GM12872 (cell line): ENCODE measurements around the gene ARMC2.

Source experiments
- TF ChIP-seq, protein P1 (sequence below): IDR thresholded peaks from 3 replicates; pipeline ENCODE4 v1.5.1; 2011; ENCODE audit warnings: low read depth, mild to moderate bottlenecking, low read length, moderate library complexity; ENCODE audit not compliant: insufficient read depth

Gene ARMC2

DNA sequence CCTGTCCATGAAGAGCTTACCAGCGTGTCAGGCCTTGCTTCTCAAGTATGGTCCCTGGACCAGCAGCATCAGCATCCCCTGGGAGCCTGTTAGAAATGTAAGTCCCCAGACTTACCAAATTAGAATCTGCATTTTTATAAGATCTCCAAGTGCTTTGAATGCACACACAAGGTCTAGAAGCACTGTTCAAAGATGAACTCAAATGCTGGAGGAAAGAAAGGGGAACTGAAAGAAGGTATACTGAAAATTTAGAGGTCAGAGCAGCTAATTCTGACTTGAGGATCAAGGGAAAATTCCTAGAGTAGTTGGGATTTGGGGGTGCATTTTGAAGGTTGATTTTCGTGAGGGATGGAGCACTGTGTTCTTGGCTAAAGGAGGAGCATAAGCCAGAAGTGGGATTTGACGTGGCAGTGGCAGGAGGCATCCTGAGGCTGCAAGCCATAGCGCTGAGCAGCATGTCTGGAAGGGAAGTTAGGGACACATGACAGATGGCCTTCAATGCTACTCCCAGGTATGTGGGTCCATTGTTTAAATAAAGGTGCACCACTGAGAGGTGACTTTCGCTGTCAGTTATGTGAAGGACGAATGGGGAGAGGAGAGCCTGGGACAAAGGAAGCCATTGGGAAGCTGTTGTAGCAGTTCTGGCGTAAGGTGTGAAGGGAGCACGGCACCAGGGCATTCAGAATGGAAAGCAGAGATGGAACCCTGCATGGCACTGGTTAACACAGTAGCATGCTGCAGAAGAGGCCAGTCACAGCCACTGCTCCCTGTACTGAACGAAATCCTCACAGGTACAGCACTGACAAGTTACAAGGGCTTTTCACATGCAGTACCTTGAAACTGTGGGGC lies 36.2 kb downstream of the ARMC2 start:
- TF ChIP-seq, protein P1, sequence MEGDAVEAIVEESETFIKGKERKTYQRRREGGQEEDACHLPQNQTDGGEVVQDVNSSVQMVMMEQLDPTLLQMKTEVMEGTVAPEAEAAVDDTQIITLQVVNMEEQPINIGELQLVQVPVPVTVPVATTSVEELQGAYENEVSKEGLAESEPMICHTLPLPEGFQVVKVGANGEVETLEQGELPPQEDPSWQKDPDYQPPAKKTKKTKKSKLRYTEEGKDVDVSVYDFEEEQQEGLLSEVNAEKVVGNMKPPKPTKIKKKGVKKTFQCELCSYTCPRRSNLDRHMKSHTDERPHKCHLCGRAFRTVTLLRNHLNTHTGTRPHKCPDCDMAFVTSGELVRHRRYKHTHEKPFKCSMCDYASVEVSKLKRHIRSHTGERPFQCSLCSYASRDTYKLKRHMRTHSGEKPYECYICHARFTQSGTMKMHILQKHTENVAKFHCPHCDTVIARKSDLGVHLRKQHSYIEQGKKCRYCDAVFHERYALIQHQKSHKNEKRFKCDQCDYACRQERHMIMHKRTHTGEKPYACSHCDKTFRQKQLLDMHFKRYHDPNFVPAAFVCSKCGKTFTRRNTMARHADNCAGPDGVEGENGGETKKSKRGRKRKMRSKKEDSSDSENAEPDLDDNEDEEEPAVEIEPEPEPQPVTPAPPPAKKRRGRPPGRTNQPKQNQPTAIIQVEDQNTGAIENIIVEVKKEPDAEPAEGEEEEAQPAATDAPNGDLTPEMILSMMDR: no peak

DNA sequence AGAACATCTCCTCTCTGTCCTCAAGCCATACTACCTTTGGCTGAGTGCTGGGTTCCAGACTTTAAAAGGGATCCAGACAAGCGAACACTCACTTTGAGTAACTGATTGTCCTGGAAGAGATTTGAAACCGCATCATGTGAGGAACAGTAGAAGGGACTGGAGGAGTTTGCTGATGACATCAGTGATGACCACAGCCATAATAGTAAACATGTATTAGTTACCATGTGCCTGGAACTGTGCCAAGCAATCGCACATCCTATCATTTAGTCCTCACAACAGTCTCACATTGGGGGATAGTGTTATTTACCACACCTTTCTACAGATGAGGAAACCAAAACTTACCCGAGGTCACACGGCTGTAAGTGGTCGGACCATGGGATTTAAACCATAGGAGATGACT lies 39.8 kb downstream of the ARMC2 start:
- TF ChIP-seq, protein P1: no peak

DNA sequence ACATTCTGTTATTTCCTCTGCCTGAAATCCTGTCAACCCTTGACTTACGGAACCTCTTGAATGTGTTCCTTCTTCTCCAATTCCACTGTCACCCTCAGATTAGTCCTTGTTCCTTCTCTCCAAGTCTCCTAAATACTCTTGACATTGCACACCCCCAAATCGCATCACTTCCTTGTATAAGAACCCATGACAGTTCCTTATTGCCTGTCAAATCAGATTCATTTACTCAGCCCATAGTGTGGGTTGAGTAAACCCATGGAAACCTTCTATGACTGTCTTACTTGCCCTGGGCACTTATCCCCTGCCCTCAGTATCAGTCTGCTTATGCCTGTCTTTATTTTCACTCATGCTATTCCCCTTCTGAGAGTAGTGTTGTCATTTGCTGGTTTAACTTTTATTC lies 40.5 kb downstream of the ARMC2 start:
- TF ChIP-seq, protein P1: no peak

DNA sequence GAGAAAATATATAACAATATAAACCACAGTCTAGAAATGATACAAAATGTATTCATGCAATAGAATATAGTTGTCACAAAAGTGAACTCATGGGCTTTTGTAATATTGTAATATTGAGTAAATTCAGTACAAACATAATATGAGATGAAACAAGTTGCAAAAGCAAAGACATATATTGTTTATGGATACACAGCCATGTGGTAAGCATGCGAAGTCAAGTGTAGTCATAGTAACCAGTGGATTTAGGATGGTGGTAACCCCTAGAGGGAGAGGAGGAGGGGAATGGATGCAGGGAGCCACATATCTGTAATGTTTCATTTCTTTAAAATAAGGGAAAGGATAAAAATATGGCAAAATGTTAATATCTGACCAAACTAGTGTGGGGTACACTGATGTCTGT lies 47.3 kb downstream of the ARMC2 start:
- TF ChIP-seq, protein P1: no peak

DNA sequence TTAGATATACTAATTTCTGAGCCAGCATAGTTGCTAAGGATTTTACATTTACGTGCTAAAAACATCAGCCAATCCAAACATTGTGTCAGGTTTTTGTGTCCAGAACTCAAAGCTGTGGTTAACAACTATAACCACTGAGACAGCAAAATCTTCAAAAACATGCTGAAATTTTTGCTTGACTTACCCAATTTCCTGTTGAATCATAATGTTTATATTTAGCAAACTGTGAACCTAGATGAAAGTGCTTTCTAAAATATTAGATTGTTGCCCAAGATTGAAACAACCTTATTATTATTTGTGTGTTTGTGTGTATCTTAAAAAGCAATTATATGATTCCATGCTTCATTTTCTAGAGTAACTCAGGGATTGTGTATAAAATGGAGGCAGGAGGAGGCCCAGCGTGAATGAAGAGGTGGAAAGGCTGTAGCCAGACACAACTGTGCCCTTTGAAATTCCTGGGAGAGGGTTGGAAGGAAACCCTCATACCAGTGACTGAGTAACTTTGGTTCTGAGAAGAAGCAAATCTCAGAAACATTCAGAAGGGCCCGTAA lies 48.0 kb downstream of the ARMC2 start:
- TF ChIP-seq, protein P1: no peak

DNA sequence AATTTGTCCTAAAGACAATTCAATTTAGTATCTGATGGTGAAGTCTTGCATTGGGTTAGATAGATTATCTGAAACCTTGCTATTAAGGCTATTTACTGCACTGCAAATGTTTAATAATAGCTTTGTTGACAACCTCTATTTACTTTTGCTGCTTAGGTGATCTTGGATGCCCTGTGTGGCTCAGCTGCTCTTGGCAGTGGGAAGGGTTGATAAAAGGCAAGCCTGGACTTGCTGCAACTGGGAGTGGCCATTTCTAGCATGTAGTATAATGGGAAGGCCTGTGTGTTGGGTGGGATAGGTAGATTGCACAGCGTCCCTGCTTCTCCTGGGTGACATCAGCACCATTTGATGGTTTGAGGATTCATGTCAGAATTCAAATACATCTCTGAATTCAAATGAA lies 49.1 kb downstream of the ARMC2 start:
- TF ChIP-seq, protein P1: no peak

DNA sequence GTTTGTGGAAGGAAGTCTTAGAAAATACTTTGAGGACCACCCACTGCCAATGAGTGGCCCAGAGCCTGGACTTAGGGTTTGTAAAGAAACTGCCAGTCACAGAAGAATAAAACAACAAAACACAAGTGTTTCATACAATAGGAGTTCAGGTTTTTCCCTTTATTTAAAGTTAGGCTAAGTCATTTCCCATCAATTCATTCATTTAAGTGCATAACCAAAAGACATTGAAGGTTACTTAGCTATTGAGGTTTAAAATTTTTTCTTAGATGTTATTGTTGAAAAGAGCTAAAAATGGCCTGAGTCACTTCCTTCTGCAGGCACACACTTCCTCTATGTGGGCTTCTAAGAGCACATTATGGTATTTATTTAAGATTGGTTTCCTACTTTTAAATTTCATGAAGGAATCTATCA lies 54.2 kb downstream of the ARMC2 start:
- TF ChIP-seq, protein P1: no peak
